Cortex of kidney (tissue), 1 donor: ENCODE results near the gene METTL2B.
"Not testable (repeated sequence)": the region's sequence is repeated elsewhere in the genome, so short reads cannot be mapped to it uniquely, and the experiment has no call there.

Source experiments
- DNase-seq: peaks from one replicate; lab custom pipeline; 2025; lab: John Stamatoyannopoulos, UW

METTL2B gene

GRCh38 chr7:128455543-128456254 lies 20.8 kb upstream of the METTL2B start, which contains the start of gene HILPDA:
HILPDA (plus strand) TSS chr7:128455878; CDS start chr7:128457269, 1,391 bp downstream.
- peak; percentile 37 for DNase-seq

GRCh38 chr7:128456255-128456725 lies 20.3 kb upstream of the METTL2B start:
- DNase-seq, result no peak

GRCh38 chr7:128457385-128457784 lies 19.2 kb upstream of the METTL2B start:
- not testable (repeated sequence) for DNase-seq

- DNase-seq, result no peak
These were observed 17.6 kb upstream of the METTL2B start for GRCh38 chr7:128458956-128459355.

- DNase-seq, result no peak
These were observed 17.1 kb upstream of the METTL2B start for GRCh38 chr7:128459394-128459878.

GRCh38 chr7:128462460-128462859 lies 14.1 kb upstream of the METTL2B start:
- no peak for DNase-seq

- not testable (repeated sequence) for DNase-seq
These were observed 13.2 kb upstream of the METTL2B start for GRCh38 chr7:128463345-128463744.

GRCh38 chr7:128463933-128464332 lies 12.6 kb upstream of the METTL2B start:
- DNase-seq, result not testable (repeated sequence)

GRCh38 chr7:128466871-128467270 lies 9.7 kb upstream of the METTL2B start:
- DNase-seq, result not testable (repeated sequence)

- not testable (repeated sequence) for DNase-seq
These were observed 765 bp downstream of the METTL2B start for GRCh38 chr7:128477336-128477690.

- not testable (repeated sequence) for DNase-seq
These were observed 2.5 kb downstream of the METTL2B start for GRCh38 chr7:128479082-128479481.

GRCh38 chr7:128488134-128488533 lies 11.6 kb downstream of the METTL2B start:
- DNase-seq, result not testable (repeated sequence)

- no peak for DNase-seq
These were observed 20.9 kb downstream of the METTL2B start for GRCh38 chr7:128497405-128497804.

- DNase-seq, result not testable (repeated sequence)
These were observed 28.9 kb downstream of the METTL2B start for GRCh38 chr7:128505416-128505815.

GRCh38 chr7:128506819-128507218 lies 30.3 kb downstream of the METTL2B start:
- DNase-seq, result not testable (repeated sequence)

GRCh38 chr7:128507321-128507993 lies 30.9 kb downstream of the METTL2B start:
- not testable (repeated sequence) for DNase-seq

GRCh38 chr7:128511692-128512091 lies 35.1 kb downstream of the METTL2B start:
- not testable (repeated sequence) for DNase-seq

- not testable (repeated sequence) for DNase-seq
These were observed 38.7 kb downstream of the METTL2B start for GRCh38 chr7:128515232-128515631.

GRCh38 chr7:128517023-128517422 lies 40.5 kb downstream of the METTL2B start:
- DNase-seq, result not testable (repeated sequence)

GRCh38 chr7:128523226-128523931 lies 46.8 kb downstream of the METTL2B start:
- DNase-seq, result not testable (repeated sequence)

GRCh38 chr7:128523932-128524524 lies 47.5 kb downstream of the METTL2B start:
- not testable (repeated sequence) for DNase-seq

- not testable (repeated sequence) for DNase-seq
These were observed 49.0 kb downstream of the METTL2B start for GRCh38 chr7:128525584-128525983.
